Measurements from ENCODE around the gene CAST. TPM values are rescaled to one million over a fixed set of nuclear protein-coding genes. Genes with fewer than 3 reads are reported as not detected.

The CAST gene
- total RNA-seq, 1 experiment from 2014 or later, result 418 TPM

GRCh38 chr5:96807075-96807654 lies 145.0 kb downstream of the CAST start:
- H3K27ac Mint-ChIP-seq (ENCODE audit: unreplicated experiment), result peak overlapping the region; percentile 88
- H3K9me3 Mint-ChIP-seq (ENCODE audit: unreplicated experiment), result no peaks in the 10 kb centered on the region
- peaks cover 23% of the 10 kb centered on the region for H3K4me1 Mint-ChIP-seq (ENCODE audit: low read depth, unreplicated experiment)
- Histone ChIP-seq H3K36me3 (ENCODE audit: control insufficient read depth, insufficient read depth, low read length) (no peaks in the 10 kb centered on the region), H3K27me3 (replicated peaks; ENCODE audit: control insufficient read depth, insufficient read depth, low read length) (no peaks in the 10 kb centered on the region), H3K9me3 (no peaks in the 10 kb centered on the region), H3K4me3 (ENCODE audit: low read depth, low read length) (peak overlapping the region; percentile 61), H3K4me1 (peaks cover 17% of the 10 kb centered on the region)
- POLR2A ChIA-PET, result interaction anchor here (0.5 to 1.1 kb wide), 2 partner anchors 13 to 106 kb away, joined by 3 to 7 read pairs; no protein-coding TSS in a partner anchor
- BruUV-seq (replicated peaks), result no TSS peak
- H3K36me3 Mint-ChIP-seq (ENCODE audit: insufficient read depth, unreplicated experiment), result peaks cover 10% of the 10 kb centered on the region
- intact Hi-C loops (cut with micrococcal nuclease; ENCODE audit: unreplicated experiment), result loop anchor here (2.0 kb wide), 1 partner anchor 128 kb away; no protein-coding TSS in a partner anchor
- no peaks in the 10 kb centered on the region for H3K27me3 Mint-ChIP-seq (ENCODE audit: insufficient read depth, unreplicated experiment)
- CTCF ChIA-PET, result interaction anchor here (0.7 to 1.7 kb wide), 3 partner anchors 27 to 327 kb away, joined by 3 to 6 read pairs (median 3); no protein-coding TSS in a partner anchor
- H3K4me3 Mint-ChIP-seq (ENCODE audit: unreplicated experiment), result peak overlapping the region; percentile 85
- DNase-seq, result peak; percentile 66 to 74
- TF ChIP-seq, protein P1, sequence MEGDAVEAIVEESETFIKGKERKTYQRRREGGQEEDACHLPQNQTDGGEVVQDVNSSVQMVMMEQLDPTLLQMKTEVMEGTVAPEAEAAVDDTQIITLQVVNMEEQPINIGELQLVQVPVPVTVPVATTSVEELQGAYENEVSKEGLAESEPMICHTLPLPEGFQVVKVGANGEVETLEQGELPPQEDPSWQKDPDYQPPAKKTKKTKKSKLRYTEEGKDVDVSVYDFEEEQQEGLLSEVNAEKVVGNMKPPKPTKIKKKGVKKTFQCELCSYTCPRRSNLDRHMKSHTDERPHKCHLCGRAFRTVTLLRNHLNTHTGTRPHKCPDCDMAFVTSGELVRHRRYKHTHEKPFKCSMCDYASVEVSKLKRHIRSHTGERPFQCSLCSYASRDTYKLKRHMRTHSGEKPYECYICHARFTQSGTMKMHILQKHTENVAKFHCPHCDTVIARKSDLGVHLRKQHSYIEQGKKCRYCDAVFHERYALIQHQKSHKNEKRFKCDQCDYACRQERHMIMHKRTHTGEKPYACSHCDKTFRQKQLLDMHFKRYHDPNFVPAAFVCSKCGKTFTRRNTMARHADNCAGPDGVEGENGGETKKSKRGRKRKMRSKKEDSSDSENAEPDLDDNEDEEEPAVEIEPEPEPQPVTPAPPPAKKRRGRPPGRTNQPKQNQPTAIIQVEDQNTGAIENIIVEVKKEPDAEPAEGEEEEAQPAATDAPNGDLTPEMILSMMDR (IDR thresholded peaks at IDR 0.05; ENCODE audit: insufficient read depth in 1 of 2, low read depth in 1 of 2, low read length in 1 of 2, severe bottlenecking in 1 of 2, unreplicated experiment in 1 of 2), result no peak

GRCh38 chr5:96808541-96808828 lies 146.3 kb downstream of the CAST start:
- TSS peak; percentile 33 for BruUV-seq (replicated peaks)
- no peak for DNase-seq
- Mint-ChIP-seq H3K4me3 (ENCODE audit: unreplicated experiment) (peak overlapping the region; percentile 85), H3K27me3 (ENCODE audit: insufficient read depth, unreplicated experiment) (no peaks in the 10 kb centered on the region), H3K4me1 (ENCODE audit: low read depth, unreplicated experiment) (peaks cover 15% of the 10 kb centered on the region), H3K9me3 (ENCODE audit: unreplicated experiment) (no peaks in the 10 kb centered on the region), H3K27ac (ENCODE audit: unreplicated experiment) (peak overlapping the region; percentile 88), H3K36me3 (ENCODE audit: insufficient read depth, unreplicated experiment) (peaks cover 10% of the 10 kb centered on the region)
- no peaks in the 10 kb centered on the region for H3K27me3 ChIP-seq (replicated peaks; ENCODE audit: control insufficient read depth, insufficient read depth, low read length)
- TF ChIP-seq, protein P1 (IDR thresholded peaks at IDR 0.05; ENCODE audit: insufficient read depth in 1 of 2, low read depth in 1 of 2, low read length in 1 of 2, severe bottlenecking in 1 of 2, unreplicated experiment in 1 of 2), result no peak
- no peaks in the 10 kb centered on the region for H3K36me3 ChIP-seq (ENCODE audit: control insufficient read depth, insufficient read depth, low read length)
- ChIA-PET POLR2A (interaction anchor here (0.7 to 1.0 kb wide), 2 partner anchors 9 to 127 kb away, joined by 3 to 7 read pairs; partner anchors contain the start of gene LNPEP), CTCF (interaction anchor here (0.9 to 1.7 kb wide), 5 partner anchors 15 to 458 kb away, joined by 3 to 9 read pairs (median 3); partner anchors contain the start of gene LIX1)
- H3K9me3 ChIP-seq, result no peaks in the 10 kb centered on the region
- peaks cover 24% of the 10 kb centered on the region for H3K4me1 ChIP-seq
- intact Hi-C loops (cut with micrococcal nuclease; ENCODE audit: unreplicated experiment), result no loop called here
- peak overlapping the region; percentile 61 for H3K4me3 ChIP-seq (ENCODE audit: low read depth, low read length)

DNA sequence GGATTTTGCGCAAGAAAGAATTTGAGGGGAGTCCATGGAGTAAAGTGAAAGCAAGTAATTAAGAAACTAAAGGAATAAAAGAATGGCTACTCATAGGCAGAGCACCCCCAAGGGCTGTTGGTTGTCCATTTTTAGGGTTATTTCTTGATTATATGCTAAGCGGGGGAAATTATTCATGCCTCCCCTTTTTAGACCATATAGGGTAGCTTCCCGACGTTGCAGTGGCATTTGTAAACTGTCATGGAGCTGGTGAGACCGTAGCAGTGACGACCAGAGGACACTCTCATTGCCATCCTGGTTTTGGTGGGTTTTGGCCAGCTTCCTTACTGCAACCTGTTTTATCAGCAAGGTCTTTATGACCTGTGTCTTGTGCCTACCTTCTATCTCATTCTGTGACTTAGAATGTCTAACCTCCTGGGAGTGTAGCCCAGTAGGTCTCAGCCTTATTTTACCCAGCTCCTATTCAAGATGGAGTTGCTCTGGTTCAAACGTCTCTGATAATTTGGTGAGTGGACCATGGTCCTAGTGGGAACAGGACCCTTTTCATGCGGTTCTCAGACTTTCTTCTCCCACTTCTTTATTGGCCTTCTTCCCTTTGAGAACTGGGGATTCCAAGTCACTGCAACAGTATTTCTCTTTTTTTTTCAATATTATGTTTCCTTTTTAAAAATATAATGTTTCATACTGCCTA lies 146.8 kb downstream of the CAST start:
- CTCF ChIA-PET, result interaction anchor here (0.9 to 1.7 kb wide), 5 partner anchors 15 to 459 kb away, joined by 3 to 9 read pairs (median 3); partner anchors contain the start of gene LIX1
- Mint-ChIP-seq H3K27ac (ENCODE audit: unreplicated experiment) (no peak overlapping the region), H3K27me3 (ENCODE audit: insufficient read depth, unreplicated experiment) (no peaks in the 10 kb centered on the region), H3K36me3 (ENCODE audit: insufficient read depth, unreplicated experiment) (peaks cover 10% of the 10 kb centered on the region), H3K9me3 (ENCODE audit: unreplicated experiment) (no peaks in the 10 kb centered on the region), H3K4me1 (ENCODE audit: low read depth, unreplicated experiment) (peaks cover 15% of the 10 kb centered on the region), H3K4me3 (ENCODE audit: unreplicated experiment) (peak overlapping the region; percentile 85)
- no peak overlapping the region for H3K4me3 ChIP-seq (ENCODE audit: low read depth, low read length)
- TF ChIP-seq, protein P1 (IDR thresholded peaks at IDR 0.05; ENCODE audit: insufficient read depth in 1 of 2, low read depth in 1 of 2, low read length in 1 of 2, severe bottlenecking in 1 of 2, unreplicated experiment in 1 of 2), result no peak
- peaks cover 24% of the 10 kb centered on the region for H3K4me1 ChIP-seq
- H3K9me3 ChIP-seq, result no peaks in the 10 kb centered on the region
- intact Hi-C loops (cut with micrococcal nuclease; ENCODE audit: unreplicated experiment), result no loop called here
- no TSS peak for BruUV-seq (replicated peaks)
- H3K27me3 ChIP-seq (replicated peaks; ENCODE audit: control insufficient read depth, insufficient read depth, low read length), result no peaks in the 10 kb centered on the region
- no peaks in the 10 kb centered on the region for H3K36me3 ChIP-seq (ENCODE audit: control insufficient read depth, insufficient read depth, low read length)
- POLR2A ChIA-PET, result interaction anchor here (0.7 to 1.0 kb wide), 2 partner anchors 9 to 127 kb away, joined by 3 to 7 read pairs; partner anchors contain the start of gene LNPEP
- no peak for DNase-seq

Data from Caco-2 (cell line).